DOHH2 (cell line): ENCODE measurements around the gene PNMA3.

Source experiments
- EZH2phosphoT487 ChIP-seq: fragments of 200-600 bp; sonication (generic); IDR thresholded peaks from 2 replicates; pipeline ENCODE4 v1.6.1; 2017; ENCODE audit warnings: borderline replicate concordance, mild to moderate bottlenecking, antibody characterized with exemption, low read length, moderate library complexity, mixed read lengths
- TF ChIP-seq, protein P1 (sequence below): fragments of 200-600 bp; sonication (generic); IDR thresholded peaks from one replicate; pipeline ENCODE4 v1.5.1; 2014; ENCODE audit warnings: antibody characterized with exemption, mild to moderate bottlenecking, low read depth, low read length; ENCODE audit not compliant: poor library complexity, severe bottlenecking

DNA sequence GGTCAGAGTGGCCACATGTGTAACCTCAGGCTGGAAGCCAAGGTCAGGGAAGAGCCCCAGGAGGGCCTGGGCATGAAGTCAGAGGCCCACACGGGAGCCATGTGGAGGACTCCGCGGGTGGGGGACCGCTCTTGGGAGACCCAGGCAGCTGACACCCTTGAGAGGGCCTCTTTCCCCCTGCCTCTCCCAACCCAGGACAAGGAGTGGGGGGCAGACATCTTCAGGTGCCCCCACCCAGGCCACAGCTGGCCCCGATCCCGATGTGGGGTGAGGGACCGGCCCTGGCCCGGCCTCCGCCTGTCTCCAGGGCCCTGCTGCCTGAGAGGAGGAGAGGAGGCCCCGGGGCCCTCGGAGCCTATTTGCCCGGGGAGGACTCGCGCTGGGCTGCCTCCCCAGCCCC lies 19.1 kb downstream of the PNMA3 start:
- TF ChIP-seq, protein P1, sequence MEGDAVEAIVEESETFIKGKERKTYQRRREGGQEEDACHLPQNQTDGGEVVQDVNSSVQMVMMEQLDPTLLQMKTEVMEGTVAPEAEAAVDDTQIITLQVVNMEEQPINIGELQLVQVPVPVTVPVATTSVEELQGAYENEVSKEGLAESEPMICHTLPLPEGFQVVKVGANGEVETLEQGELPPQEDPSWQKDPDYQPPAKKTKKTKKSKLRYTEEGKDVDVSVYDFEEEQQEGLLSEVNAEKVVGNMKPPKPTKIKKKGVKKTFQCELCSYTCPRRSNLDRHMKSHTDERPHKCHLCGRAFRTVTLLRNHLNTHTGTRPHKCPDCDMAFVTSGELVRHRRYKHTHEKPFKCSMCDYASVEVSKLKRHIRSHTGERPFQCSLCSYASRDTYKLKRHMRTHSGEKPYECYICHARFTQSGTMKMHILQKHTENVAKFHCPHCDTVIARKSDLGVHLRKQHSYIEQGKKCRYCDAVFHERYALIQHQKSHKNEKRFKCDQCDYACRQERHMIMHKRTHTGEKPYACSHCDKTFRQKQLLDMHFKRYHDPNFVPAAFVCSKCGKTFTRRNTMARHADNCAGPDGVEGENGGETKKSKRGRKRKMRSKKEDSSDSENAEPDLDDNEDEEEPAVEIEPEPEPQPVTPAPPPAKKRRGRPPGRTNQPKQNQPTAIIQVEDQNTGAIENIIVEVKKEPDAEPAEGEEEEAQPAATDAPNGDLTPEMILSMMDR, result no peak
- no peak for TF ChIP-seq EZH2phosphoT487
